ENCODE results near the gene XIRP1. TPM values are rescaled to one million over a fixed set of nuclear protein-coding genes. Genes with fewer than 3 reads are reported as not detected.
A peak's percentile ranks its signal among the peaks of the same experiment; 100 is the strongest.

The XIRP1 gene
- total RNA-seq, 4 donors from 2014 or later: 0.06 to 0.07 TPM; not detected in 2

- no peak for DNase-seq
- Histone ChIP-seq H3K36me3 (no peaks in the 10 kb centered on the region), H3K9me3 (no peaks in the 10 kb centered on the region), H3K4me1 (no peaks in the 10 kb centered on the region), H3K4me3 (no peak overlapping the region), H3K27ac (no peak overlapping the region), H3K27me3 (no peaks in the 10 kb centered on the region)
- intact Hi-C loops (cut with DNase I; ENCODE audit: low total_unique reads): no loop called here
- TF ChIP-seq POLR2A (IDR thresholded peaks at IDR 0.05) (no peak), CTCF (IDR thresholded peaks at IDR 0.05) (no peak)
Measured at GRCh38 chr3:39169712-39170111, 22.7 kb downstream of the XIRP1 start.

- no peak overlapping the region for H3K27ac ChIP-seq
- intact Hi-C loops (cut with DNase I; ENCODE audit: low total_unique reads): no loop called here
- TF ChIP-seq POLR2A (IDR thresholded peaks at IDR 0.05) (no peak), CTCF (IDR thresholded peaks at IDR 0.05) (no peak)
- H3K9me3 ChIP-seq: no peaks in the 10 kb centered on the region
- H3K4me1 ChIP-seq: no peaks in the 10 kb centered on the region
- H3K36me3 ChIP-seq: no peaks in the 10 kb centered on the region
- DNase-seq: peak in 1 of 2 donors; percentile 7
- H3K4me3 ChIP-seq: no peak overlapping the region
- H3K27me3 ChIP-seq: no peaks in the 10 kb centered on the region
Measured at GRCh38 chr3:39168156-39168780, 24.1 kb downstream of the XIRP1 start.

- Histone ChIP-seq H3K4me3 (no peak overlapping the region), H3K4me1 (no peaks in the 10 kb centered on the region), H3K27ac (no peak overlapping the region), H3K9me3 (no peaks in the 10 kb centered on the region), H3K27me3 (no peaks in the 10 kb centered on the region), H3K36me3 (no peaks in the 10 kb centered on the region)
- TF ChIP-seq CTCF (IDR thresholded peaks at IDR 0.05) (no peak), POLR2A (IDR thresholded peaks at IDR 0.05) (no peak)
- intact Hi-C loops (cut with DNase I; ENCODE audit: low total_unique reads): no loop called here
- peak; percentile 33 to 53 for DNase-seq
Measured at GRCh38 chr3:39166932-39167532, 25.4 kb downstream of the XIRP1 start.

GRCh38 chr3:39166134-39166710, 26.2 kb downstream of the XIRP1 start:
- H3K27me3 ChIP-seq: no peaks in the 10 kb centered on the region
- intact Hi-C loops (cut with DNase I; ENCODE audit: low total_unique reads): no loop called here
- H3K27ac ChIP-seq: no peak overlapping the region
- no peaks in the 10 kb centered on the region for H3K36me3 ChIP-seq
- no peak for TF ChIP-seq CTCF (IDR thresholded peaks at IDR 0.05)
- no peak for TF ChIP-seq POLR2A (IDR thresholded peaks at IDR 0.05)
- H3K9me3 ChIP-seq: no peaks in the 10 kb centered on the region
- peak in 1 of 2 donors; percentile 15 for DNase-seq
- no peaks in the 10 kb centered on the region for H3K4me1 ChIP-seq
- no peak overlapping the region for H3K4me3 ChIP-seq

- TF ChIP-seq POLR2A (IDR thresholded peaks at IDR 0.05): no peak
- TF ChIP-seq CTCF (IDR thresholded peaks at IDR 0.05): no peak
Measured at GRCh38 chr3:39165518-39165917, 26.9 kb downstream of the XIRP1 start.

More at GRCh38 chr3:39165518-39165917, 26.9 kb downstream of the XIRP1 start:
- intact Hi-C loops (cut with DNase I; ENCODE audit: low total_unique reads): no loop called here
- H3K9me3 ChIP-seq: no peaks in the 10 kb centered on the region
- no peak overlapping the region for H3K4me3 ChIP-seq
- H3K27ac ChIP-seq: no peak overlapping the region
- H3K27me3 ChIP-seq: no peaks in the 10 kb centered on the region
- H3K36me3 ChIP-seq: no peaks in the 10 kb centered on the region
- no peak for DNase-seq
- no peaks in the 10 kb centered on the region for H3K4me1 ChIP-seq

All from uterus (tissue), 4 donors.